SU-DHL-6 (cell line): ENCODE results near the gene PCLO.

Experiments used
- CTCF ChIP-seq: fragments of 200-600 bp; sonication (generic); IDR thresholded peaks from one replicate; pipeline ENCODE4 v1.5.1; 2017; ENCODE audit warnings: antibody characterized with exemption, mild to moderate bottlenecking, low read length, moderate library complexity; ENCODE audit not compliant: insufficient read depth, poor library complexity, severe bottlenecking
- EZH2phosphoT487 ChIP-seq: fragments of 200-600 bp; sonication (generic), shearing (Covaris generic); conservative IDR thresholded peaks from 2 replicates; pipeline ENCODE4 v1.6.1; 2018; ENCODE audit warnings: mild to moderate bottlenecking, antibody characterized with exemption, low read length, moderate library complexity, mixed read lengths

GRCh38 chr7:82897500-82897899, 265.2 kb downstream of the PCLO start:
- TF ChIP-seq CTCF (no peak), EZH2phosphoT487 (no peak)
